ENCODE data around the gene HRH2.

HRH2 gene

GRCh38 chr5:175682664-175683063 lies 24.8 kb downstream of the HRH2 start:
- Histone ChIP-seq H3K4me1 (ENCODE audit: control insufficient read depth in 2 of 2, insufficient read depth in 2 of 2, low read length in 2 of 2) (no peaks in the 10 kb centered on the region), H3K9me3 (ENCODE audit: control insufficient read depth in 2 of 2, low read length in 2 of 2) (no peaks in the 10 kb centered on the region), H3K27me3 (ENCODE audit: control insufficient read depth in 2 of 2, insufficient read depth in 2 of 2, low read length in 2 of 2) (no peaks in the 10 kb centered on the region), H3K9ac (ENCODE audit: low read depth in 1 of 2, low read length in 2 of 2) (no peak overlapping the region), H3K27ac (ENCODE audit: low read depth in 2 of 2, low read length in 2 of 2) (no peak overlapping the region), H3K4me3 (ENCODE audit: low read length in 2 of 2) (no peak overlapping the region), H3K36me3 (ENCODE audit: control insufficient read depth in 2 of 2, insufficient read depth in 2 of 2, low read length in 2 of 2) (no peaks in the 10 kb centered on the region)

GRCh38 chr5:175683231-175683630 lies 25.4 kb downstream of the HRH2 start:
- H3K4me3 ChIP-seq (ENCODE audit: low read length in 2 of 2), result no peak overlapping the region
- no peaks in the 10 kb centered on the region for H3K9me3 ChIP-seq (ENCODE audit: control insufficient read depth in 2 of 2, low read length in 2 of 2)
- H3K27ac ChIP-seq (ENCODE audit: low read depth in 2 of 2, low read length in 2 of 2), result no peak overlapping the region
- H3K9ac ChIP-seq (ENCODE audit: low read depth in 1 of 2, low read length in 2 of 2), result no peak overlapping the region
- no peaks in the 10 kb centered on the region for H3K36me3 ChIP-seq (ENCODE audit: control insufficient read depth in 2 of 2, insufficient read depth in 2 of 2, low read length in 2 of 2)
- H3K27me3 ChIP-seq (ENCODE audit: control insufficient read depth in 2 of 2, insufficient read depth in 2 of 2, low read length in 2 of 2), result no peaks in the 10 kb centered on the region
- H3K4me1 ChIP-seq (ENCODE audit: control insufficient read depth in 2 of 2, insufficient read depth in 2 of 2, low read length in 2 of 2), result no peaks in the 10 kb centered on the region

- H3K27ac ChIP-seq (ENCODE audit: low read depth in 2 of 2, low read length in 2 of 2), result no peak overlapping the region
- H3K4me1 ChIP-seq (ENCODE audit: control insufficient read depth in 2 of 2, insufficient read depth in 2 of 2, low read length in 2 of 2), result no peaks in the 10 kb centered on the region
- no peaks in the 10 kb centered on the region for H3K9me3 ChIP-seq (ENCODE audit: control insufficient read depth in 2 of 2, low read length in 2 of 2)
- no peaks in the 10 kb centered on the region for H3K36me3 ChIP-seq (ENCODE audit: control insufficient read depth in 2 of 2, insufficient read depth in 2 of 2, low read length in 2 of 2)
- no peaks in the 10 kb centered on the region for H3K27me3 ChIP-seq (ENCODE audit: control insufficient read depth in 2 of 2, insufficient read depth in 2 of 2, low read length in 2 of 2)
- H3K9ac ChIP-seq (ENCODE audit: low read depth in 1 of 2, low read length in 2 of 2), result no peak overlapping the region
- no peak overlapping the region for H3K4me3 ChIP-seq (ENCODE audit: low read length in 2 of 2)
These were observed 26.1 kb downstream of the HRH2 start for GRCh38 chr5:175683921-175684320.

- Histone ChIP-seq H3K4me3 (ENCODE audit: low read length in 2 of 2) (no peak overlapping the region), H3K4me1 (ENCODE audit: control insufficient read depth in 2 of 2, insufficient read depth in 2 of 2, low read length in 2 of 2) (no peaks in the 10 kb centered on the region), H3K27ac (ENCODE audit: low read depth in 2 of 2, low read length in 2 of 2) (no peak overlapping the region), H3K27me3 (ENCODE audit: control insufficient read depth in 2 of 2, insufficient read depth in 2 of 2, low read length in 2 of 2) (no peaks in the 10 kb centered on the region), H3K9me3 (ENCODE audit: control insufficient read depth in 2 of 2, low read length in 2 of 2) (no peaks in the 10 kb centered on the region), H3K9ac (ENCODE audit: low read depth in 1 of 2, low read length in 2 of 2) (no peak overlapping the region), H3K36me3 (ENCODE audit: control insufficient read depth in 2 of 2, insufficient read depth in 2 of 2, low read length in 2 of 2) (no peaks in the 10 kb centered on the region)
These were observed 27.1 kb downstream of the HRH2 start for GRCh38 chr5:175684931-175685330.

- Histone ChIP-seq H3K9ac (ENCODE audit: low read depth in 1 of 2, low read length in 2 of 2) (no peak overlapping the region), H3K4me1 (ENCODE audit: control insufficient read depth in 2 of 2, insufficient read depth in 2 of 2, low read length in 2 of 2) (no peaks in the 10 kb centered on the region), H3K36me3 (ENCODE audit: control insufficient read depth in 2 of 2, insufficient read depth in 2 of 2, low read length in 2 of 2) (no peaks in the 10 kb centered on the region), H3K4me3 (ENCODE audit: low read length in 2 of 2) (no peak overlapping the region), H3K9me3 (ENCODE audit: control insufficient read depth in 2 of 2, low read length in 2 of 2) (no peaks in the 10 kb centered on the region), H3K27ac (ENCODE audit: low read depth in 2 of 2, low read length in 2 of 2) (no peak overlapping the region), H3K27me3 (ENCODE audit: control insufficient read depth in 2 of 2, insufficient read depth in 2 of 2, low read length in 2 of 2) (no peaks in the 10 kb centered on the region)
These were observed 28.0 kb downstream of the HRH2 start for GRCh38 chr5:175685701-175686350.

- no peaks in the 10 kb centered on the region for H3K36me3 ChIP-seq (ENCODE audit: control insufficient read depth in 2 of 2, insufficient read depth in 2 of 2, low read length in 2 of 2)
- no peaks in the 10 kb centered on the region for H3K4me1 ChIP-seq (ENCODE audit: control insufficient read depth in 2 of 2, insufficient read depth in 2 of 2, low read length in 2 of 2)
- no peak overlapping the region for H3K27ac ChIP-seq (ENCODE audit: low read depth in 2 of 2, low read length in 2 of 2)
- H3K9me3 ChIP-seq (ENCODE audit: control insufficient read depth in 2 of 2, low read length in 2 of 2), result no peaks in the 10 kb centered on the region
- no peak overlapping the region for H3K4me3 ChIP-seq (ENCODE audit: low read length in 2 of 2)
- no peak overlapping the region for H3K9ac ChIP-seq (ENCODE audit: low read depth in 1 of 2, low read length in 2 of 2)
- H3K27me3 ChIP-seq (ENCODE audit: control insufficient read depth in 2 of 2, insufficient read depth in 2 of 2, low read length in 2 of 2), result no peaks in the 10 kb centered on the region
These were observed 28.5 kb downstream of the HRH2 start for GRCh38 chr5:175686396-175686795.

- Histone ChIP-seq H3K4me3 (ENCODE audit: low read length in 2 of 2) (no peak overlapping the region), H3K27ac (ENCODE audit: low read depth in 2 of 2, low read length in 2 of 2) (no peak overlapping the region), H3K36me3 (ENCODE audit: control insufficient read depth in 2 of 2, insufficient read depth in 2 of 2, low read length in 2 of 2) (no peaks in the 10 kb centered on the region), H3K9ac (ENCODE audit: low read depth in 1 of 2, low read length in 2 of 2) (no peak overlapping the region), H3K9me3 (ENCODE audit: control insufficient read depth in 2 of 2, low read length in 2 of 2) (no peaks in the 10 kb centered on the region), H3K27me3 (ENCODE audit: control insufficient read depth in 2 of 2, insufficient read depth in 2 of 2, low read length in 2 of 2) (no peaks in the 10 kb centered on the region), H3K4me1 (ENCODE audit: control insufficient read depth in 2 of 2, insufficient read depth in 2 of 2, low read length in 2 of 2) (no peaks in the 10 kb centered on the region)
These were observed 29.0 kb downstream of the HRH2 start for GRCh38 chr5:175686826-175687225.

- Histone ChIP-seq H3K27me3 (ENCODE audit: control insufficient read depth in 2 of 2, insufficient read depth in 2 of 2, low read length in 2 of 2) (no peaks in the 10 kb centered on the region), H3K4me1 (ENCODE audit: control insufficient read depth in 2 of 2, insufficient read depth in 2 of 2, low read length in 2 of 2) (no peaks in the 10 kb centered on the region), H3K4me3 (ENCODE audit: low read length in 2 of 2) (no peak overlapping the region), H3K27ac (ENCODE audit: low read depth in 2 of 2, low read length in 2 of 2) (no peak overlapping the region), H3K36me3 (ENCODE audit: control insufficient read depth in 2 of 2, insufficient read depth in 2 of 2, low read length in 2 of 2) (no peaks in the 10 kb centered on the region), H3K9me3 (ENCODE audit: control insufficient read depth in 2 of 2, low read length in 2 of 2) (no peaks in the 10 kb centered on the region), H3K9ac (ENCODE audit: low read depth in 1 of 2, low read length in 2 of 2) (no peak overlapping the region)
These were observed 29.4 kb downstream of the HRH2 start for GRCh38 chr5:175687231-175687701.

GRCh38 chr5:175688352-175689146 lies 30.7 kb downstream of the HRH2 start:
- no peaks in the 10 kb centered on the region for H3K36me3 ChIP-seq (ENCODE audit: control insufficient read depth in 2 of 2, insufficient read depth in 2 of 2, low read length in 2 of 2)
- no peaks in the 10 kb centered on the region for H3K27me3 ChIP-seq (ENCODE audit: control insufficient read depth in 2 of 2, insufficient read depth in 2 of 2, low read length in 2 of 2)
- no peak overlapping the region for H3K27ac ChIP-seq (ENCODE audit: low read depth in 2 of 2, low read length in 2 of 2)
- no peak overlapping the region for H3K4me3 ChIP-seq (ENCODE audit: low read length in 2 of 2)
- no peak overlapping the region for H3K9ac ChIP-seq (ENCODE audit: low read depth in 1 of 2, low read length in 2 of 2)
- no peaks in the 10 kb centered on the region for H3K9me3 ChIP-seq (ENCODE audit: control insufficient read depth in 2 of 2, low read length in 2 of 2)
- no peaks in the 10 kb centered on the region for H3K4me1 ChIP-seq (ENCODE audit: control insufficient read depth in 2 of 2, insufficient read depth in 2 of 2, low read length in 2 of 2)

- no peak overlapping the region for H3K4me3 ChIP-seq (ENCODE audit: low read length in 2 of 2)
- no peak overlapping the region for H3K9ac ChIP-seq (ENCODE audit: low read depth in 1 of 2, low read length in 2 of 2)
- H3K9me3 ChIP-seq (ENCODE audit: control insufficient read depth in 2 of 2, low read length in 2 of 2), result no peaks in the 10 kb centered on the region
- H3K27me3 ChIP-seq (ENCODE audit: control insufficient read depth in 2 of 2, insufficient read depth in 2 of 2, low read length in 2 of 2), result no peaks in the 10 kb centered on the region
- H3K27ac ChIP-seq (ENCODE audit: low read depth in 2 of 2, low read length in 2 of 2), result no peak overlapping the region
- H3K4me1 ChIP-seq (ENCODE audit: control insufficient read depth in 2 of 2, insufficient read depth in 2 of 2, low read length in 2 of 2), result no peaks in the 10 kb centered on the region
- no peaks in the 10 kb centered on the region for H3K36me3 ChIP-seq (ENCODE audit: control insufficient read depth in 2 of 2, insufficient read depth in 2 of 2, low read length in 2 of 2)
These were observed 31.5 kb downstream of the HRH2 start for GRCh38 chr5:175689147-175689991.

Measured in mucosa of rectum (tissue), 2 donors.